H1 (cell line): Measurements from ENCODE around the gene ZBTB25. TPM values are rescaled to one million over a fixed set of nuclear protein-coding genes. Genes with fewer than 3 reads are reported as not detected.

ENCODE experiments used
- CTCF ChIA-PET: fragments of 300-600 bp; sonication (Branson Sonifier 250); formaldehyde crosslinking; loops from one replicate; lab custom pipeline; 2021; ENCODE audit not compliant: partially characterized antibody; lab: Charles Lee
- POLR2A ChIA-PET: fragments of 300-600 bp; sonication (Branson Sonifier 250); formaldehyde crosslinking; loops from one replicate; lab custom pipeline; 2021; ENCODE audit warnings: inconsistent platforms; ENCODE audit not compliant: partially characterized antibody; lab: Charles Lee
- DNase-seq, 2 experiments: peaks; one replicate each; pipeline versions ENCODE4 v3.0.0 to v3.0.0-alpha.2; 2010 to 2022; ENCODE audit warnings: low spot score in 2 of 2, low read depth in 1 of 2, mixed read lengths in 1 of 2
- FAIRE-seq: peaks from 2 replicates; lab custom pipeline; 2011; peaks lifted over from hg19 to GRCh38; lab: Jason Lieb, UNC
- H2AFZ ChIP-seq: 2 replicates; pipeline ENCODE4 v1.8.1; 2012; ENCODE audit warnings: low read length, inconsistent platforms
- H2AK5ac ChIP-seq: 2 replicates; pipeline ENCODE4 v1.6.1; 2013; ENCODE audit warnings: low read depth, low read length
- H2BK120ac ChIP-seq: replicated peaks from 2 replicates; pipeline ENCODE3; 2013; ENCODE audit warnings: low read depth, low read length, inconsistent platforms
- H2BK12ac ChIP-seq: 2 replicates; pipeline ENCODE4 v1.6.1; 2013; ENCODE audit warnings: low read depth, low read length
- H2BK15ac ChIP-seq: 2 replicates; pipeline ENCODE4 v1.6.1; 2013; ENCODE audit warnings: low read length
- H2BK20ac ChIP-seq: 2 replicates; pipeline ENCODE4 v1.6.1; 2013; ENCODE audit warnings: low read length
- H2BK5ac ChIP-seq: 2 replicates; pipeline ENCODE4 v1.6.1; 2013; ENCODE audit warnings: low read depth, low read length
- H3K14ac ChIP-seq: 2 replicates; pipeline ENCODE4 v1.6.1; 2013; ENCODE audit warnings: inconsistent platforms; ENCODE audit not compliant: insufficient read length
- H3K18ac ChIP-seq: 2 replicates; pipeline ENCODE4 v1.6.1; 2013; ENCODE audit warnings: low read length; ENCODE audit errors: extremely low read depth
- H3K23ac ChIP-seq: 2 replicates; pipeline ENCODE4 v1.6.1; 2013; ENCODE audit warnings: inconsistent platforms; ENCODE audit not compliant: insufficient read length
- H3K23me2 ChIP-seq: 2 replicates; pipeline ENCODE4 v1.6.1; 2013; ENCODE audit warnings: low read depth, low read length
- H3K27ac ChIP-seq: 2 replicates; pipeline ENCODE4 v1.6.1; 2011; ENCODE audit warnings: low read depth, low read length, inconsistent platforms
- H3K27me3 ChIP-seq, 4 experiments: replicated peaks in 1 of 4; 1 replicate in 1 of 4; 2 replicates in 3 of 4; pipeline versions ENCODE4 v1.6.1 to v1.8.1; 2011 to 2013; ENCODE audit warnings: low read length in 3 of 4, mild to moderate bottlenecking in 3 of 4, inconsistent platforms in 2 of 4, mixed read lengths in 2 of 4, moderate library complexity in 1 of 4; ENCODE audit not compliant: control insufficient read depth in 3 of 4, insufficient read depth in 3 of 4; ENCODE audit errors: extremely low read depth in 1 of 4
- H3K36me3 ChIP-seq, 4 experiments: 2 replicates each; pipeline versions ENCODE4 v1.6.1 to v1.8.1; 2011 to 2013; ENCODE audit warnings: mild to moderate bottlenecking in 4 of 4, low read length in 3 of 4, moderate library complexity in 2 of 4, control low read depth in 1 of 4, inconsistent platforms in 1 of 4; ENCODE audit not compliant: insufficient read depth in 4 of 4, control insufficient read depth in 2 of 4
- H3K4ac ChIP-seq: replicated peaks from 2 replicates; pipeline ENCODE3; 2013; ENCODE audit warnings: low read length, low read depth, mixed read lengths, inconsistent platforms; ENCODE audit not compliant: insufficient read length
- H3K4me1 ChIP-seq, 4 experiments: replicated peaks in 1 of 4; 1 replicate in 1 of 4; 2 replicates in 3 of 4; pipeline versions ENCODE4 v1.6.1 to v1.8.1; 2011 to 2013; ENCODE audit warnings: low read length in 3 of 4, inconsistent platforms in 2 of 4, mixed read lengths in 1 of 4; ENCODE audit not compliant: insufficient read depth in 4 of 4, control insufficient read depth in 3 of 4
- H3K4me2 ChIP-seq, 2 experiments: 2 replicates each; pipeline versions ENCODE4 v1.6.1 to v1.8.1; 2011 to 2013; ENCODE audit warnings: low read depth in 2 of 2, low read length in 2 of 2, control low read depth in 1 of 2, inconsistent platforms in 1 of 2, mild to moderate bottlenecking in 1 of 2; ENCODE audit not compliant: insufficient read depth in 1 of 2
- H3K4me3 ChIP-seq, 4 experiments: fragments of 200-600, 300-600 bp in 1 of 4; sonication (generic), shearing (Covaris generic), sonication (Bioruptor Twin) in 1 of 4; 2 replicates each; pipeline versions ENCODE4 v1.5.1 to v1.8.1; 2011 to 2016; ENCODE audit warnings: low read length in 4 of 4, low read depth in 3 of 4, control low read depth in 2 of 4, inconsistent platforms in 2 of 4, mild to moderate bottlenecking in 2 of 4, mixed read lengths in 1 of 4, moderate library complexity in 1 of 4; ENCODE audit not compliant: insufficient read depth in 2 of 4; ENCODE audit errors: extremely low read depth in 1 of 4
- H3K56ac ChIP-seq: replicated peaks from 2 replicates; pipeline ENCODE3; 2013; ENCODE audit warnings: low read depth, mild to moderate bottlenecking, mixed read lengths, low read length, inconsistent platforms; ENCODE audit not compliant: insufficient read length
- H3K79me1 ChIP-seq: 2 replicates; pipeline ENCODE4 v1.6.1; 2013; ENCODE audit warnings: low read depth, low read length, control low read depth
- H3K79me2 ChIP-seq, 2 experiments: 2 replicates each; pipeline versions ENCODE4 v1.6.1 to v1.8.1; 2012 to 2013; ENCODE audit warnings: low read length in 2 of 2, mild to moderate bottlenecking in 2 of 2, inconsistent platforms in 1 of 2; ENCODE audit not compliant: insufficient read depth in 2 of 2, control insufficient read depth in 1 of 2
- H3K9ac ChIP-seq, 4 experiments: replicated peaks in 1 of 4; 1 replicate in 1 of 4; 2 replicates in 3 of 4; pipeline versions ENCODE4 v1.6.1 to v1.8.1; 2011 to 2013; ENCODE audit warnings: low read depth in 3 of 4, low read length in 3 of 4, control low read depth in 2 of 4, mild to moderate bottlenecking in 2 of 4, moderate library complexity in 2 of 4, inconsistent platforms in 1 of 4; ENCODE audit errors: extremely low read depth in 1 of 4
- H3K9me3 ChIP-seq, 2 experiments: 2 replicates each; pipeline versions ENCODE4 v1.6.1 to v1.8.1; 2012 to 2013; ENCODE audit warnings: mild to moderate bottlenecking in 2 of 2, moderate library complexity in 2 of 2, control low read depth in 1 of 2, inconsistent platforms in 1 of 2, low read depth in 1 of 2, low read length in 1 of 2, mixed read lengths in 1 of 2; ENCODE audit not compliant: insufficient read depth in 2 of 2
- H4K20me1 ChIP-seq, 2 experiments: replicated peaks in 1 of 2; 2 replicates each; pipeline versions ENCODE3 to v1.8.1; 2011 to 2013; ENCODE audit warnings: inconsistent platforms in 2 of 2, low read length in 2 of 2, mild to moderate bottlenecking in 1 of 2; ENCODE audit not compliant: insufficient read depth in 2 of 2, control insufficient read depth in 1 of 2
- H4K5ac ChIP-seq: 2 replicates; pipeline ENCODE4 v1.6.1; 2013; ENCODE audit warnings: low read length, low read depth, mixed read lengths, inconsistent platforms; ENCODE audit not compliant: insufficient read length
- H4K8ac ChIP-seq: 2 replicates; pipeline ENCODE4 v1.8.0; 2013; ENCODE audit warnings: mild to moderate bottlenecking, moderate library complexity, low read length, inconsistent platforms; ENCODE audit not compliant: insufficient read depth; ENCODE audit errors: extremely low read depth
- H4K91ac ChIP-seq: replicated peaks from 2 replicates; pipeline ENCODE3; 2013; ENCODE audit warnings: low read length, mixed read lengths, inconsistent platforms; ENCODE audit not compliant: insufficient read length
- BRCA1 ChIP-seq: IDR thresholded peaks from 2 replicates; pipeline ENCODE4 v1.6.1; 2012; ENCODE audit warnings: low read depth, low read length, improper control_type of control experiment
- CEBPB ChIP-seq: IDR thresholded peaks from 2 replicates; pipeline ENCODE4 v1.6.1; 2012; ENCODE audit warnings: low read depth, low read length
- JUND ChIP-seq: IDR thresholded peaks from 2 replicates; pipeline ENCODE4 v1.6.1; 2011; ENCODE audit warnings: mild to moderate bottlenecking, improper control_type of control experiment, low read length
- MAFK ChIP-seq: IDR thresholded peaks from 2 replicates; pipeline ENCODE4 v1.6.1; 2012; ENCODE audit warnings: low read depth, mild to moderate bottlenecking, improper control_type of control experiment, low read length
- MAX ChIP-seq: IDR thresholded peaks from 2 replicates; pipeline ENCODE4 v1.6.1; 2012; ENCODE audit warnings: inconsistent platforms
- WGBS, 2 experiments: shearing (Covaris generic) in 1 of 2; methylation state at CpG; one replicate each; pipeline versions ENCODE4 v1.1.6 to v1.1.7; 2013 to 2015; ENCODE audit warnings: low lambda C conversion rate in 2 of 2, mixed read lengths in 2 of 2, inconsistent platforms in 1 of 2, low coverage in 1 of 2, missing lambda C conversion rate in 1 of 2; ENCODE audit not compliant: insufficient replicate concordance in 2 of 2, insufficient coverage in 1 of 2, insufficient read length in 1 of 2; ENCODE audit errors: extremely low coverage in 1 of 2, missing lambda C conversion rate in 1 of 2; 5-methylcytosine and 5-hydroxymethylcytosine counted together
- polyA plus RNA-seq, 7 experiments: library from polyadenylated mRNA; depleted of rRNA in 3 of 7; stranded (reverse) in 5 of 7; unstranded in 2 of 7; fragments of >200 nt in 5 of 7; fragments of 200-250 nt in 2 of 7; gene quantifications; 1 replicate in 5 of 7; 2 replicates in 1 of 7; 4 replicates in 1 of 7; pipeline versions ENCODE4 v1.2.1 to v1.2.3, GENCODE V29; 2011 to 2013; ENCODE audit warnings: missing spikeins in 2 of 7, mixed read lengths in 2 of 7
- total RNA-seq: library from RNA; stranded (reverse); fragmentation: NEBNext Ultra II Directional; extraction: Animal tissue kit (Norgen Biotek cat#: 25700); gene quantifications from 2 replicates; pipeline ENCODE4 v1.2.1, GENCODE V29; 2021

ZBTB25 gene
- total and polyA plus RNA-seq, 2 of the 8 experiments (the other 6 are each of a cell fraction or from before 2014, with no cell fraction given) = 5.4 to 11.4 TPM

GRCh38 chr14:64488590-64489099, 15.0 kb downstream of the ZBTB25 start:
- Histone ChIP-seq H3K4me2 (no peak overlapping the region), H3K4ac (no peak overlapping the region), H3K23ac (no peak overlapping the region), H4K5ac (no peak overlapping the region), H2BK15ac (no peak overlapping the region), H3K23me2 (no peaks in the 10 kb centered on the region), H2AK5ac (no peak overlapping the region), H3K56ac (no peak overlapping the region), H3K18ac (no peak overlapping the region), H3K36me3 (peaks cover 7 to 28% (median 15%) of the 10 kb centered on the region in 4 experiments; a peak in 7 of 8 replicates), H2BK120ac (no peak overlapping the region), H3K9me3 (no peaks in the 10 kb centered on the region), H3K79me2 (no peaks in the 10 kb centered on the region), H4K91ac (no peak overlapping the region), H2BK12ac (no peak overlapping the region), H4K20me1 (no peaks in the 10 kb centered on the region), H2AFZ (no peak overlapping the region), H3K9ac (no peak overlapping the region), H3K4me1 (no peaks in the 10 kb centered on the region), H4K8ac (no peak overlapping the region), H3K27me3 (no peaks in the 10 kb centered on the region), H3K14ac (no peak overlapping the region), H3K27ac (no peak overlapping the region), H3K4me3 (no peak overlapping the region), H2BK5ac (no peak overlapping the region), H2BK20ac (no peak overlapping the region), H3K79me1 (0 out of 2 replicates have a peak, but pooled peaks cover 4% of the 10 kb centered on the region)
- ChIA-PET POLR2A (interaction anchor here (1.4 to 2.0 kb wide), 2 partner anchors 8 to 17 kb away, joined by 3 to 8 read pairs; partner anchors contain the start of gene ZBTB1), CTCF (interaction anchor here (1.4 to 3.7 kb wide), 3 partner anchors 10 to 59 kb away, joined by 3 to 16 read pairs (median 15); no protein-coding TSS in a partner anchor)
- DNase-seq (no peak), FAIRE-seq (no peak)
- TF ChIP-seq JUND (no peak), CEBPB (no peak), BRCA1 (no peak), MAX (no peak), MAFK (no peak)
- 80% methylated on average over 5 of the region's 5 CpGs; no CpG with 5 or more reads in 1 of the 2 experiments for WGBS, 2 experiments
